Panc1 (cell line): ENCODE results near the gene VPS16. TPM values are rescaled to one million over a fixed set of nuclear protein-coding genes. Genes with fewer than 3 reads are reported as not detected.

Experiments used
- ATAC-seq: fragments of 200-7000 bp; cut with Tn5 transposase; 2 replicates; pipeline ENCODE4 v1.9.1; 2020; ENCODE audit warnings: mild to moderate bottlenecking, moderate library complexity
- Bru-seq: library from RNA; stranded (reverse); fragments of 400-500 nt; gene quantifications from one replicate; lab custom pipeline; 2021; lab: Mats Ljungman, UMichigan
- BruChase-seq, 2 experiments: library from RNA; stranded (reverse); fragments of 400-500 nt; gene quantifications; one replicate each; lab custom pipeline; 2021; lab: Mats Ljungman, UMichigan
- BruUV-seq: library from RNA; stranded (reverse); fragments of 400-500 nt; replicated peaks from 2 replicates; lab custom pipeline; 2021; lab: Mats Ljungman, UMichigan
- CTCF ChIA-PET: fragments of 300-600 bp; sonication (Branson Sonifier 250); formaldehyde crosslinking; loops from one replicate; lab custom pipeline; 2022; ENCODE audit warnings: antibody characterized with exemption; lab: Charles Lee
- POLR2A ChIA-PET: fragments of 300-600 bp; sonication (Branson Sonifier 250); formaldehyde crosslinking; loops from one replicate; lab custom pipeline; 2022; ENCODE audit warnings: antibody characterized with exemption; lab: Charles Lee
- DNase-seq: peaks from one replicate; pipeline ENCODE4 v3.0.0-alpha.2; 2010; ENCODE audit warnings: low read depth, low spot score
- H3K27ac ChIP-seq: 2 replicates; pipeline ENCODE4 v1.5.1; 2011; ENCODE audit warnings: mild to moderate bottlenecking, low read length, inconsistent platforms
- H3K27me3 ChIP-seq: fragments of 200-500 bp; sonication (Bioruptor generic); 2 replicates; pipeline ENCODE4 v1.6.0; 2014; ENCODE audit warnings: low read length, inconsistent platforms; ENCODE audit not compliant: control insufficient read depth, insufficient read depth
- H3K36me3 ChIP-seq: fragments of 200-500 bp; sonication (Bioruptor generic); 2 replicates; pipeline ENCODE4 v1.5.1; 2014; ENCODE audit warnings: inconsistent platforms, mild to moderate bottlenecking, low read length, moderate library complexity; ENCODE audit not compliant: control insufficient read depth, insufficient read depth
- H3K4me1 ChIP-seq: 2 replicates; pipeline ENCODE4 v1.5.1; 2011; ENCODE audit warnings: inconsistent platforms, mild to moderate bottlenecking, low read length, moderate library complexity; ENCODE audit not compliant: control insufficient read depth, insufficient read depth
- H3K4me3 ChIP-seq, 2 experiments: 2 replicates each; pipeline ENCODE4 v1.5.1; 2011 to 2012; ENCODE audit warnings: low read depth in 2 of 2, low read length in 2 of 2, mild to moderate bottlenecking in 2 of 2, inconsistent platforms in 1 of 2, moderate library complexity in 1 of 2
- H3K9me3 ChIP-seq: fragments of 200-500 bp; sonication (Bioruptor generic); 2 replicates; pipeline ENCODE4 v1.5.1; 2014; ENCODE audit warnings: low read depth, mild to moderate bottlenecking, inconsistent platforms, low read length, moderate library complexity; ENCODE audit not compliant: control insufficient read depth, insufficient read depth
- POLR2AphosphoS5 ChIP-seq: IDR thresholded peaks from 2 replicates; pipeline ENCODE4 v1.6.1; 2012; ENCODE audit warnings: mild to moderate bottlenecking, low read depth, low read length, moderate library complexity
- SIN3A ChIP-seq: IDR thresholded peaks from 2 replicates; pipeline ENCODE4 v1.6.1; 2012; ENCODE audit warnings: low read depth, mild to moderate bottlenecking, low read length, moderate library complexity, borderline replicate concordance; ENCODE audit not compliant: insufficient read depth
- TCF7L2 ChIP-seq: IDR thresholded peaks from 2 replicates; pipeline ENCODE4 v1.6.1; 2011; ENCODE audit warnings: mild to moderate bottlenecking, low read depth, low read length, inconsistent platforms
- in situ Hi-C: cut with HindIII; loops from 2 replicates; pipeline ENCODE4 v1.10.0; 2016; ENCODE audit warnings: low sequenced_read_pairs, low pct_unique_long_range_greater_than_20kb
- intact Hi-C: fragments of 100-400 bp; cut with micrococcal nuclease; formaldehyde crosslinking; loops from one replicate; pipeline ENCODE4 v1.10.0; 2022; ENCODE audit not compliant: unreplicated experiment
- long read RNA-seq: library from polyadenylated mRNA; unstranded; transcript quantifications from one replicate; pipeline ENCODE4 v2.0.0, GENCODE V29; 2021; ENCODE audit not compliant: unreplicated experiment
- polyA plus RNA-seq: library from polyadenylated mRNA; unstranded; fragments of >200 nt; gene quantifications from one replicate; pipeline ENCODE4 v1.2.1, GENCODE V29; 2012; ENCODE audit warnings: missing spikeins; ENCODE audit not compliant: insufficient read length
- total RNA-seq: library from RNA; stranded (reverse); gene quantifications from one replicate; pipeline ENCODE4 v1.2.1, GENCODE V29; 2021; ENCODE audit not compliant: unreplicated experiment
- TF ChIP-seq, protein P1 (sequence below): fragments of 450-650 bp; IDR thresholded peaks from 2 replicates; pipeline ENCODE4 v1.5.1; 2017; ENCODE audit warnings: mild to moderate bottlenecking
- TF ChIP-seq, protein P2 (sequence below), 2 experiments: IDR thresholded peaks; 2 replicates each; pipeline ENCODE4 v1.6.1; 2011 to 2012; ENCODE audit warnings: low read depth in 2 of 2, control low read depth in 1 of 2, low read length in 1 of 2, mild to moderate bottlenecking in 1 of 2, moderate library complexity in 1 of 2; ENCODE audit not compliant: insufficient read depth in 1 of 2

The VPS16 gene
- 35.3 TPM for total RNA-seq
- 41.8 TPM for polyA plus RNA-seq
- Bru-seq, nascent RNA: percentile 57 among the genes with signal in this experiment
- BruChase-seq, experiment 1, labeled RNA remaining after a 2-hour chase: percentile 63 among the genes with signal in this experiment
- BruChase-seq, experiment 2, labeled RNA remaining after a 6-hour chase: percentile 63 among the genes with signal in this experiment
- long read RNA-seq, transcript VPS16-202 (24 exons, 2,750 nt): major isoform, 40 of 81 reads
- long read RNA-seq, partial matches to known transcripts: 8 of 81 reads
- long read RNA-seq, other reads (novel, unspliced or antisense): 30 of 81 reads

DNA sequence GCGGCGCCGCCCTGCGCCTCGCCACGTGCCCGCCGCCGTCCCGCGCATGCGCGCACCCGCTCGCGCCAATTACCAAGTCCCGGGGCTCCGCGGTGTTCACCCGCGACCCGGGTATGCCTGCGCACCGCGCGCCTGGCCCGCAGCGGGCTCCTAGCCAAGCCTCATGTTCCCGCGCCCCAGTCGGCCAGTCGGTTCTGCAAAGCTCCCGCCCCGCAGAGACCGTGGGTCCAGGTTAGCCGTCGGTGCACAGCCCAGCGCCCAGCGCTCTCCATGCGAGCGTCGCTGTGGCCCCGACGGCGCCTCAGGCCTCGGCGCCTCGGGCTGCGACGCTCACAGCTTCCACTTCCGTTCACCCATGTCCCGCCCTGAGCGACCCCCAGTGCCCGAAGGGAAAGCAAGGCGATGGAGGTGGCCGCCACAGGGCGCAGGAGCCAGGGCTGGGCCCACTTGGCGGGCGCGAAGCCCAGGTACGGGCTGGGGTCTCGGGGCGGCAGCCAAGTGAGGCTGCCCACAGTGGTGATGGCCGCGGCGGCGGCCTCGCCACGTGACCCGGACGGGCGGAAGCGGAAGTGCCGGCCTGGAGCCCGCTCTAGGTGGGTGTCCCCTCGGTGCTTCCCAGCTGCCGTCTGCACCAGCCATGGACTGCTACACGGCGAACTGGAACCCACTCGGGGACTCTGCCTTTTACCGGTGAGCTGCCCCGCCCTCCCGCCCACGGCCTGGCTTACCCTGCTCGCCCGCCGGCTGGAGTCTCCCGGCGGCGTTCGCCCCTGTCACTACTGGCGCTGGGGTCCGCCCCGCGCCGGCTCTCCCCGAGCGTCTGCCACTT lies at the start of gene VPS16, which contains the start of gene PCED1A:
Gene VPS16, plus strand, starts transcription at position 608 of the 829 bp plus-strand sequence. Its CDS starts 30 bp downstream, at position 638.
Gene PCED1A, minus strand, starts transcription at position 518 of the 829 bp plus-strand sequence. CDS start 743 bp downstream, outside the sequence.
- Histone ChIP-seq H3K36me3 (no peaks in the 10 kb centered on the region), H3K27me3 (no peaks in the 10 kb centered on the region), H3K4me3 (peak within 1 kb of the TSS; percentile 79 to 85), H3K27ac (peak within 1 kb of the TSS; percentile 93), H3K9me3 (no peaks in the 10 kb centered on the region), H3K4me1 (no peaks in the 10 kb centered on the region)
- intact Hi-C loops (no loop called here), in situ Hi-C loops (no loop called here)
- peak; percentile 99 for ATAC-seq
- TF ChIP-seq SIN3A (no peak), POLR2AphosphoS5 (0 out of 2 replicates have a peak, but pooled peaks have one; percentile 30)
- ChIA-PET POLR2A (interaction anchor here (0.5 kb wide), 1 partner anchor 89 kb away, joined by 6 read pairs; no protein-coding TSS in a partner anchor), CTCF (no interaction called here)
- no TSS peak for BruUV-seq
- DNase-seq: peak; percentile 22

DNA sequence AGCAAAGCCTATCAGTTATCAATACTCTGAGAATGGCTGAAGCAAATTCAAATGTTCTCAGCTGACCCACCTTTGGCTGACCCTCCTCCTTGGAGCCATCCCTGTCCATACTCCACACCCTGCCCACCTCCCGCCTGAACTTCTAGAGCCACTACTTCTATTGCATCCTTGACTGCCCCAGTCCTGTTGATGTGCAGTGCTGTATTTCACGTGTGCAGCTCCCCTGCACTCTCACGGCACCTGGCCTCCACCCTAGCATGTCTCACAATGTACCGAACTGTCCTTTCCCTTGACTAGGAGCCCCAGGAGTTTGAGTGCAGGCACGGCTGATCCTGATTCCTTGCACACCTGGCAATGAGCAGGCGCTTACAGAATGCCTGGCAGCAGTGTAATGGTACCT lies 47.1 kb upstream of the VPS16 start:
- no TSS peak for BruUV-seq
- intact Hi-C loops: no loop called here
- POLR2A ChIA-PET: no interaction called here
- ATAC-seq: no peak
- CTCF ChIA-PET: no interaction called here
- in situ Hi-C loops: no loop called here
- Histone ChIP-seq H3K36me3 (no peaks in the 10 kb centered on the region), H3K4me1 (no peaks in the 10 kb centered on the region; the same call in 1 of the 2 replicates), H3K27ac (no peak overlapping the region), H3K4me3 (no peak overlapping the region), H3K27me3 (peaks cover 20% of the 10 kb centered on the region), H3K9me3 (no peaks in the 10 kb centered on the region)
- TF ChIP-seq, protein P1, sequence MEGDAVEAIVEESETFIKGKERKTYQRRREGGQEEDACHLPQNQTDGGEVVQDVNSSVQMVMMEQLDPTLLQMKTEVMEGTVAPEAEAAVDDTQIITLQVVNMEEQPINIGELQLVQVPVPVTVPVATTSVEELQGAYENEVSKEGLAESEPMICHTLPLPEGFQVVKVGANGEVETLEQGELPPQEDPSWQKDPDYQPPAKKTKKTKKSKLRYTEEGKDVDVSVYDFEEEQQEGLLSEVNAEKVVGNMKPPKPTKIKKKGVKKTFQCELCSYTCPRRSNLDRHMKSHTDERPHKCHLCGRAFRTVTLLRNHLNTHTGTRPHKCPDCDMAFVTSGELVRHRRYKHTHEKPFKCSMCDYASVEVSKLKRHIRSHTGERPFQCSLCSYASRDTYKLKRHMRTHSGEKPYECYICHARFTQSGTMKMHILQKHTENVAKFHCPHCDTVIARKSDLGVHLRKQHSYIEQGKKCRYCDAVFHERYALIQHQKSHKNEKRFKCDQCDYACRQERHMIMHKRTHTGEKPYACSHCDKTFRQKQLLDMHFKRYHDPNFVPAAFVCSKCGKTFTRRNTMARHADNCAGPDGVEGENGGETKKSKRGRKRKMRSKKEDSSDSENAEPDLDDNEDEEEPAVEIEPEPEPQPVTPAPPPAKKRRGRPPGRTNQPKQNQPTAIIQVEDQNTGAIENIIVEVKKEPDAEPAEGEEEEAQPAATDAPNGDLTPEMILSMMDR: no peak
- TF ChIP-seq POLR2AphosphoS5 (no peak), SIN3A (no peak), TCF7L2 (no peak)
- TF ChIP-seq, protein P2, sequence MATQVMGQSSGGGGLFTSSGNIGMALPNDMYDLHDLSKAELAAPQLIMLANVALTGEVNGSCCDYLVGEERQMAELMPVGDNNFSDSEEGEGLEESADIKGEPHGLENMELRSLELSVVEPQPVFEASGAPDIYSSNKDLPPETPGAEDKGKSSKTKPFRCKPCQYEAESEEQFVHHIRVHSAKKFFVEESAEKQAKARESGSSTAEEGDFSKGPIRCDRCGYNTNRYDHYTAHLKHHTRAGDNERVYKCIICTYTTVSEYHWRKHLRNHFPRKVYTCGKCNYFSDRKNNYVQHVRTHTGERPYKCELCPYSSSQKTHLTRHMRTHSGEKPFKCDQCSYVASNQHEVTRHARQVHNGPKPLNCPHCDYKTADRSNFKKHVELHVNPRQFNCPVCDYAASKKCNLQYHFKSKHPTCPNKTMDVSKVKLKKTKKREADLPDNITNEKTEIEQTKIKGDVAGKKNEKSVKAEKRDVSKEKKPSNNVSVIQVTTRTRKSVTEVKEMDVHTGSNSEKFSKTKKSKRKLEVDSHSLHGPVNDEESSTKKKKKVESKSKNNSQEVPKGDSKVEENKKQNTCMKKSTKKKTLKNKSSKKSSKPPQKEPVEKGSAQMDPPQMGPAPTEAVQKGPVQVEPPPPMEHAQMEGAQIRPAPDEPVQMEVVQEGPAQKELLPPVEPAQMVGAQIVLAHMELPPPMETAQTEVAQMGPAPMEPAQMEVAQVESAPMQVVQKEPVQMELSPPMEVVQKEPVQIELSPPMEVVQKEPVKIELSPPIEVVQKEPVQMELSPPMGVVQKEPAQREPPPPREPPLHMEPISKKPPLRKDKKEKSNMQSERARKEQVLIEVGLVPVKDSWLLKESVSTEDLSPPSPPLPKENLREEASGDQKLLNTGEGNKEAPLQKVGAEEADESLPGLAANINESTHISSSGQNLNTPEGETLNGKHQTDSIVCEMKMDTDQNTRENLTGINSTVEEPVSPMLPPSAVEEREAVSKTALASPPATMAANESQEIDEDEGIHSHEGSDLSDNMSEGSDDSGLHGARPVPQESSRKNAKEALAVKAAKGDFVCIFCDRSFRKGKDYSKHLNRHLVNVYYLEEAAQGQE (IDR thresholded peaks at IDR 0.05; ENCODE audit: insufficient read depth in 1 of 2, low read depth in 2 of 2, low read length in 1 of 2): no peak
- no peak for DNase-seq
